Right atrium auricular region (tissue), 2 donors: ENCODE results near the gene SIL1. TPM values are rescaled to one million over a fixed set of nuclear protein-coding genes. Genes with fewer than 3 reads are reported as not detected.

ENCODE experiments used
- DNase-seq: peaks from one replicate; pipeline ENCODE4 v3.0.0-alpha.2; 2019; ENCODE audit warnings: low spot score
- H3K27ac ChIP-seq, 2 donors: fragments of 200-600 bp; sonication (generic); 1 replicate in 1 of 2; 2 replicates in 1 of 2; pipeline ENCODE4 v1.5.1; 2016 to 2019
- H3K27me3 ChIP-seq, 2 donors: fragments of 200-600 bp; sonication (generic); one replicate each; pipeline versions ENCODE4 v1.5.1 to v1.6.0; 2017 to 2019
- H3K36me3 ChIP-seq: fragments of 200-600 bp; sonication (generic); one replicate; pipeline ENCODE4 v1.5.1; 2016
- H3K4me1 ChIP-seq, 2 donors: fragments of 200-600 bp; sonication (generic); one replicate each; pipeline versions ENCODE4 v1.5.1 to v1.6.0; 2017 to 2019
- H3K4me3 ChIP-seq, 2 donors: fragments of 200-600 bp; sonication (generic); 1 replicate in 1 of 2; 2 replicates in 1 of 2; pipeline ENCODE4 v1.5.1; 2017 to 2019; ENCODE audit warnings: mild to moderate bottlenecking in 1 of 2, moderate library complexity in 1 of 2
- H3K9me3 ChIP-seq, 2 donors: fragments of 200-600 bp; sonication (generic); one replicate each; pipeline ENCODE4 v1.5.1; 2019
- total RNA-seq, 2 donors: library from RNA; depleted of rRNA; stranded (reverse); fragments of >200 nt; gene quantifications; one replicate each; pipeline ENCODE4 v1.1.0, GENCODE V29; 2016
- TF ChIP-seq, protein P1 (sequence below), 2 donors: fragments of 200-600 bp; sonication (generic); IDR thresholded peaks; one replicate each; pipeline ENCODE4 v1.5.1; 2019; ENCODE audit warnings: antibody characterized with exemption in 2 of 2

Gene SIL1
- total RNA-seq, 2 donors from 2014 or later = 32.7 to 41.3 TPM

DNA sequence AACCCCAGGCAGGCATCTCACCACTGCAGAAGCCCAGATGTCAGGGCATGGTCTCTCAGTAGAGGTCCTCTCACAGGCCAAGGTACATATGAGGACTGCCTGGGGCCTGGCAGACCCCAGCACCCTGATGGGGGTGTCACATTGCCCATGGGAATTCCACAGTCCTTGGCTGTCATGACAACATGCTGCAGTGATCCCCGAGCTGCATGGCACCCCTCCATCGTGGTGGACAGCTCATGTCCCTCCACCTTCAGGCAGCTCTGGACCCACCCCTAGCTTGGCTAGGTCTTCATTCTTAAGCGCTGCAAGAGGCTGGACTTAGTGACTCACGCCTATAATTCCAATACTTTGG lies 249.0 kb downstream of the SIL1 start:
- H3K4me1 ChIP-seq = peaks cover 0 to 72% of the 10 kb centered on the region in 2 donors
- DNase-seq = no peak

DNA sequence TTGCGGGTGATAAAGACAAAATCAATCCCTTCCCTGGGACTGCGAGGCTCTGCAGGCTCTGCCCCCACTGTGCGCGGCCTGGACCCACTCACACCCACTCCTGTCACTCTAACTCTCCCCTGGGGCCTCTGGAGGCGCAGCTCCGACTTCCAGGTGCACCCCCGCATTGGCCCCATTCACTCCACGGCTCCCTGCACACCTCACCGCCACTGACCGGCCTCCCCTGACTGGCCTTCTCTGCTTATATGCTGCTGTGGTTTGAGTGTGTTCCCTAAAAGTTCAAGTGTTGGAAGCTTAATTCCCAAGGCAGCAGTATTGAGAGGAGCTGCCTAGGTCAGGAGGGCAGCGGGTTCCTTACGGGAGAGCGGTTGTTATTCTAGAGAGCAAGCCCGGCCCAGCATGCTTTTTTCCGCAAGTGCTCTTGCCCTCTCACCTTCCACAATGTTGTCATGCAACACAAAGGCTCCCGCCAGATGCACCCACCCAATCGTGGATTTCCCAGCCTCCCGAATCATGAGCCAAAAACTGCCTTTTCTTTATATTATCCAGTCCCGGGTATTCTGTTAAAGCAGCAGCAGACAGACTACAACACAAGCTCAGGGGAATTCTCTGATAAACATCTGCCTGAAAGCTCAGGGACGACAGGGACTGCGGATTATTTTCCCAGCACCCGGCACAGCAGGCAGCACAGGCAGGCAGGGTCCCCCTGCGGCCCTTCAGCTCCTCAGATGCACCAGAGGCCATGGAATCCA lies 249.5 kb downstream of the SIL1 start:
- Histone ChIP-seq H3K4me1 (peaks cover 0 to 66% of the 10 kb centered on the region in 2 donors), H3K36me3 (peaks cover 7% of the 10 kb centered on the region), H3K4me3 (no peak overlapping the region), H3K27me3 (no peaks in the 10 kb centered on the region), H3K9me3 (no peaks in the 10 kb centered on the region), H3K27ac (no peak overlapping the region)
- no peak for DNase-seq
- TF ChIP-seq, protein P1, sequence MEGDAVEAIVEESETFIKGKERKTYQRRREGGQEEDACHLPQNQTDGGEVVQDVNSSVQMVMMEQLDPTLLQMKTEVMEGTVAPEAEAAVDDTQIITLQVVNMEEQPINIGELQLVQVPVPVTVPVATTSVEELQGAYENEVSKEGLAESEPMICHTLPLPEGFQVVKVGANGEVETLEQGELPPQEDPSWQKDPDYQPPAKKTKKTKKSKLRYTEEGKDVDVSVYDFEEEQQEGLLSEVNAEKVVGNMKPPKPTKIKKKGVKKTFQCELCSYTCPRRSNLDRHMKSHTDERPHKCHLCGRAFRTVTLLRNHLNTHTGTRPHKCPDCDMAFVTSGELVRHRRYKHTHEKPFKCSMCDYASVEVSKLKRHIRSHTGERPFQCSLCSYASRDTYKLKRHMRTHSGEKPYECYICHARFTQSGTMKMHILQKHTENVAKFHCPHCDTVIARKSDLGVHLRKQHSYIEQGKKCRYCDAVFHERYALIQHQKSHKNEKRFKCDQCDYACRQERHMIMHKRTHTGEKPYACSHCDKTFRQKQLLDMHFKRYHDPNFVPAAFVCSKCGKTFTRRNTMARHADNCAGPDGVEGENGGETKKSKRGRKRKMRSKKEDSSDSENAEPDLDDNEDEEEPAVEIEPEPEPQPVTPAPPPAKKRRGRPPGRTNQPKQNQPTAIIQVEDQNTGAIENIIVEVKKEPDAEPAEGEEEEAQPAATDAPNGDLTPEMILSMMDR (IDR thresholded peaks at IDR 0.05) = no peak

More for the DNA sequence above, 249.0 kb downstream of the SIL1 start:
- TF ChIP-seq, protein P1 (IDR thresholded peaks at IDR 0.05) = no peak
- Histone ChIP-seq H3K27ac (peak overlapping the region in 1 of 2 donors; percentile 51), H3K9me3 (no peaks in the 10 kb centered on the region), H3K4me3 (no peak overlapping the region), H3K36me3 (peaks cover 7% of the 10 kb centered on the region), H3K27me3 (no peaks in the 10 kb centered on the region)

DNA sequence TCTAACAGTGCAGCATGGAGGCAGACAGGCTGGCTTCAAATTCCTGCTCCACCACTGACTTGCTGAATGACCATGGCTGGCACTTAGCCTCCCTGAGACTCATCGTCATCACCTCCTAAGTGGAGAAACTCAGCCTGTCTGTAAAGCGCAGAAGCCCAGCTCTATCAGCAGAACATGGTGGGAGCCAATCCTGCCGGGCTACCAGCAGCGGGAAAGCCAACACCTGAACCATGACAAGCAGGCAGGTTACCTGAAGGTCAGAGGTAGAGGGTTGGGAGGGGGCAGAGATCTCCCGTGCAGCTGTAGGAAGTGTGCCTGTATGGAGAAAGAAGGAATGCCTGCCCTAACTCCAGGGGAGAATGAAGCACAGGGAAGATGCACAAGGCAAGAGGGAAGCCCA lies 250.4 kb downstream of the SIL1 start:
- no peaks in the 10 kb centered on the region for H3K27me3 ChIP-seq
- H3K27ac ChIP-seq = no peak overlapping the region
- TF ChIP-seq, protein P1 (IDR thresholded peaks at IDR 0.05) = no peak
- no peak overlapping the region for H3K4me3 ChIP-seq
- H3K4me1 ChIP-seq = peaks cover 0 to 58% of the 10 kb centered on the region in 2 donors
- H3K36me3 ChIP-seq = peaks cover 7% of the 10 kb centered on the region
- DNase-seq = no peak
- no peaks in the 10 kb centered on the region for H3K9me3 ChIP-seq

DNA sequence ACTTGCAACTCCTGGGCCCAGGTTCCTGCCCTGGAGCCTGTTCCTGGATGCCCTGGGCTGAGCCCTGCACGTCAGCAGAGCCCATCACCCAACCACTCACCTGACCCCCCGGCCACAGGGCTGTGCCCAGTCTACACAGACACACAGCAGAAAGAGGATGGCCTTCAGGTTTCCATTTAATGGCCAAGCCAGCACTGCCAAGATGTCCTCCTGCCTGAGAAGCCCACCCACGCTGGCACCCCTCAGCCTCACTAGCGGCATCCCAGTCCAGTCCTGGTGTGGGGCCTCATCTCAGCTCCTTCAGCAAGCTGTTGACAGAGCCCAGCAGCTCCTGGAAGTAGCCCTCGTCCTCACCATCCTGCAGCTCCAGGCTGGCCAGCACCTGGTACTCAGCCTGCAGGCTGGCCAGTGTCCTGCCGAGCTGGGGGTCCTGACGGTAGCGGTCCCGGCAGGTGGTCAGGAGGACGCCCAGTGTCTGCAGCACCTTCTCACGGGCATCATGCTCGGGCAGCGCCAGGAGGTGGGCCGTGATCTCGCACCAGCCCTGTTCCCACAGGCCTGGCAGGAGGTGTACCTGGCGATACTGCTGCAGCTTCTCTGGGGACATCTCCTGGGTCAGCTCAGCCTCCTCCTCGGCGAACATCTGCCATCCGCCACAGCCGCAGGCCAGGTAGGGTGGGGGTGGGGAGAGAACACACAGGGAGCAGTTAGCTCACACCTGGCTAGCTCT lies 251.2 kb downstream of the SIL1 start:
- Histone ChIP-seq H3K27ac (no peak overlapping the region), H3K4me1 (peaks cover 0 to 50% of the 10 kb centered on the region in 2 donors), H3K9me3 (no peaks in the 10 kb centered on the region), H3K27me3 (no peaks in the 10 kb centered on the region), H3K36me3 (peaks cover 7% of the 10 kb centered on the region), H3K4me3 (no peak overlapping the region)
- no peak for DNase-seq
- TF ChIP-seq, protein P1 (IDR thresholded peaks at IDR 0.05) = no peak

DNA sequence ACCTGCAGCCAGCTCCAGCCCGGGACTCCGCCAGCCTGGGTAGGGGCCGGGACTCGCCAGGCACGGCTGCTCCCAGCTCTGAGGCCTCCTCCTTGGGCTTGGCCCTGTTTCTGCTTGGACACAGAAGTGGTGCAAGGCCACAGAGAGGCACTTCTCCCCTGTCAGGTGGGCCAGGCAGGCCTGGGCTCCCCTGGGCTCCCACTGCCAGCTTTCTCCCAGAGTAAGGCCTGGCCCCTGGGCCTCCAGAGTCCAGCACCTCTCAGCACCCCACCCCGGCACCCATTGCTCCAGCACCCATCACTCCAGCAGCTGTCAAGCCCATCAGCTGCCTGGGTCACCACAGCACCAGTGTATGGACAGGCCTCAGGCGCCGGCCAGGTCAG lies 251.9 kb downstream of the SIL1 start:
- Histone ChIP-seq H3K4me3 (no peak overlapping the region), H3K36me3 (peaks cover 7% of the 10 kb centered on the region), H3K27me3 (no peaks in the 10 kb centered on the region), H3K27ac (no peak overlapping the region), H3K9me3 (no peaks in the 10 kb centered on the region), H3K4me1 (peaks cover 0 to 42% of the 10 kb centered on the region in 2 donors)
- DNase-seq = no peak
- TF ChIP-seq, protein P1 (IDR thresholded peaks at IDR 0.05) = no peak
